ENCODE measurements around the gene GDF9. TPM values are rescaled to one million over a fixed set of nuclear protein-coding genes. Genes with fewer than 3 reads are reported as not detected.

The GDF9 gene
- total RNA-seq (2022; extraction: Qiagen RNA extraction), result 0.19 to 0.31 TPM (median 0.25 TPM) in 5 replicates

DNA sequence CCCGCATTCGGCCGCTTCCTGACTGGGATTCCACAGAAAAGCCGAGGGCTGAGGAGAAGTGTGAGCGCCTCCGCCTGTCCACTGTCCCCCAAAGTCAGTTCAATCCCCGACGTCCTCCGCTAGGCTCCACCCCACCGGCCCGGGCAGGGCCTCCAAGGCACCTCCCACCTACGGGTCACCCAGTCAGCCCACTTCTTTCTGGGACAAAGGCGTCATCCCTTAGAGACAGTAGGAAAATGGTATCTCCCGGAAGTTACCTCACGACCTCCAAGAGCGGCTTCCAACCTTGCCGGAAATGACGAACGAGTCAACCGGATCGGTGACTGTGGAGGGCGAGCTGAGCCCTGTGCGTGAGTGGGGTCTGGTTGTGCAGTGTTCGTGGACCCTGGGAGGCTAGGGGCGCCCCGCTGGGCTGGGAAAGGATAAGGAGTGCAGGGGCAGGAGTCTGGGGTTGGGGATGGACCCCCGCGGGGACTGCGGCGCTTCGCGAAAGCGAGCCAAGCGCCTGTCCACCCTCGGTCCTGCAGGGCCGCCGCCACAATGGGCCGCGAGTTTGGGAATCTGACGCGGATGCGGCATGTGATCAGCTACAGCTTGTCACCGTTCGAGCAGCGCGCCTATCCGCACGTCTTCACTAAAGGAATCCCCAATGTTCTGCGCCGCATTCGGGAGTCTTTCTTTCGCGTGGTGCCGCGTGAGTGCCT, at the start of gene GDF9, which contains the start of gene UQCRQ:
Gene GDF9, minus strand, starts transcription at position 128 of the 704 bp plus-strand sequence. CDS start 1,936 bp downstream, outside the sequence.
Gene UQCRQ, plus strand, starts transcription at position 301 of the 704 bp plus-strand sequence. Its CDS starts 240 bp downstream, at position 541.

DNA sequence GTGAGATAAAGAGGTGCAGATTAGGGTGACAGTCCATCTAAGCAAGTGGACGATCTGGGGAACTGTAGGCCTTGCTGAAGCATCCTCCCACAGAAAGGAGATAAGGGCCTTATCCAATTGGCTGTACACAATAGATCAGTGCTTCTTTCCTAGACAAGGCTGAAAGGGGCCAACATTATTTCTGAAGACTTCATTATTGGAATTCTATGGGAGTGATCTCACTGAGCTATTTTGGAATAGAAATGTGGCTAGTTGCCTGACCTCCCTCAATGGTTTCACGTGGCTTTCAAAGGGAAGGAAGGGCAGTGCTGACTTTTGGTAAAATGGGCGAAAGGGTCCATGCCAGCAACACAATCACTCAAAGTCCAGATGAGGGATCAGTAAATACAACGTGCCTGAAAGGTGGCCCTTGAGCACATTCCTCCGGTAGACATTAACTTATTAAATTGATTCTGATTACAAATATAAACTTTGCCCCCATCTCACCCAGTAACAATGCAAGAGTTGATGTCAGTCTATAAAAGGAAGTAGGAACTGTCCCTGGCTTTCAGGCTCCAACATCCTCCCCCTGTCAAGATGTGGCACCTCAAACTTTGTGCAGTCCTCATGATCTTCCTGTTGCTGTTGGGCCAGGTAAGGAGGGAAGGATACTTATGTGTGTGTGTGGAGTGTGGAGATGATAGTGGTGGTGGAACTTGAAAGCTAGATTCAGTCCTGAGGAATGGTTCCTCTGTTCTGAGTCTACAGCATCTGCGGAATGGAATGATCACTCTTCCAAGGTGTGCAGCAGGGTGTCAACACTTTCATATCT, 7.1 kb upstream of the GDF9 start, which contains the start of gene LEAP2:
Gene LEAP2, plus strand, starts transcription at position 550 of the 811 bp plus-strand sequence. Its CDS starts 27 bp downstream, at position 577.

DNA sequence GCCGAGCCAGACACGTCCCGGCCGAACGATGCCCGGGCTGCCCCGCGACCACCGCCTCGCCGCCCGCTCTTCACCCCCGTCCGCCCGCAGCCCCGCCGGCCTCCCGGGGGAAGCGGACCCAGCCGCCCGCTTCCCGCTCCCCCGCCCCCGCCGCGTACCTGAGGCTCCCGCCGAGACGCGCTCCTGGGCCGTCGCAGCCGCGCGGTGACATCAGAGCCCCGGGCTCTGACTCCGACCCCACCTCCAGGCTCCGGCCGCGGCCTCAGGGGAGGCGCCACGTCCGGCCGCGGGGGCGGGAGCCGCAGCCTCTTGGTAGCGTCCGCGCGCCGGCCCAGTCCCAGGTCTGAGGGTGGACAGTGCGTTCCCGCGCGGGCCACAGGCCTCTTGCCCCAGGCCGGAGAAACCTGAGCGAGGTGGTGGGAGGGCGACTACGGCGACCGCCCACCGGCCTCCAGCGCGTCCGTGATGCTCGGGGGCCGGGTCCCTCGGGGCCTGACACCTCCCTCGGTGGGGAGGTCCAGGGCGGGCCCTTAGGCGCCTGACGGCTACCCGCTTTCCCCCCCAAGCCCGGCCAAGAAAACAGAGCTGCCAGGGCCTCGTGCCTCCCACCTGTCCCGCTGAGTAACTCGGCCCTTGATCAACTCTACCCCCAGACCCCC, 35.7 kb downstream of the GDF9 start, which contains the start of gene SHROOM1:
Gene SHROOM1, minus strand, starts transcription at position 212 of the 659 bp plus-strand sequence. CDS start 4,507 bp downstream, outside the sequence.

DNA sequence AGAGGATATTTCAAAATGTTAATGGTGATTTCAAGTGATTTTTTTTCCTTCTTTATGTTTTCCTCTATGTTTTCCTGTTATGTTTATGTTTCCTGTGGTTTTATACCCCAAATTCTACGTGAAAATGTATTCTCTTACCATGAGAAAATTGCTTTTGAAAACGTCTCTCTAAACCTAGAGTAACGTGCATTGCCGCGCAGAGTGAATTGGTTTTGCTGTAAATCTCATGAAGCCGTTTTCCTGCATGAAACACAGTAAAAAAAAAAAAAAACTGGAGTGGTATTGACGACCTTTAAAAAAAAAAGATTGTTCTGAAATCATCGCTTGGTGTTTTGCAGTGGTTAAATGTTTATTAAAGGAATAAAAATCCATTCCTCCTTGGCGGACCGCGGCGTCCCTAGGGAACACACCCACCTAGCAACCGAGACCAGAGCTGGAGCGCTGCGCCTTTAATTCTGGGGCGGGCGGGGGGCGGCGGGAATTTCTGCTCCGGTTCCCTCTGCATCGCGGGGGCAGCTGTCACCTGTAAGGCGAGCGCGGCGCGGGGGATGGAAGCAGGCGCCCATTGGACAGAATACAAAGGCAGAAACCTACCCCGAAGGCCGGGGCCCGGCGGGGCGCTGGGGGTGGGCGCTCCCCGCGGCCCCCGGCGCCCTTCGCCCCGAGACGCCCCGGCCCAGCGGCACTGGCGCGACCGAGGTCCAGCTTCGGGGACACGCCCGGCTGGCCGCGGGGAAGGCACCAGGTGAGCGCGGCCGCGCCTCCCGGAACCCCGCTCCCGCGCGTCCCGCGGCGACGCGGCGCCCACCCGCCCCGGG, 53.3 kb downstream of the GDF9 start, which contains the start of gene SOWAHA:
Gene SOWAHA, plus strand, starts transcription at position 522 of the 818 bp plus-strand sequence. CDS start 320 bp downstream, outside the sequence.

Other genes starting within 250 kb of the GDF9 start
- 0.08 to 0.10 TPM in 2 of 5 replicates, not detected in the others for gene IL13, start 208.3 kb downstream of the GDF9 start, total RNA-seq (2022; extraction: Qiagen RNA extraction)
- gene IL4, start 192.5 kb downstream of the GDF9 start, total RNA-seq (2022; extraction: Qiagen RNA extraction), result not detected in 5 replicates
- 5.9 to 10.5 TPM (median 8.2 TPM) in 5 replicates for gene KIF3A, start 128.9 kb downstream of the GDF9 start, total RNA-seq (2022; extraction: Qiagen RNA extraction)
- gene CCNI2, start 119.0 kb downstream of the GDF9 start, total RNA-seq (2022; extraction: Qiagen RNA extraction), result 0.07 to 0.26 TPM (median 0.10 TPM) in 4 of 5 replicates, not detected in the other
- gene SEPTIN8, start 89.2 kb downstream of the GDF9 start, total RNA-seq (2022; extraction: Qiagen RNA extraction), result 17.8 to 21.9 TPM (median 19.3 TPM) in 5 replicates
- 0.08 to 0.16 TPM (median 0.10 TPM) in 5 replicates for gene SOWAHA, start 53.2 kb downstream of the GDF9 start, total RNA-seq (2022; extraction: Qiagen RNA extraction)
- 7.2 to 10.4 TPM (median 10.0 TPM) in 5 replicates for gene SHROOM1, start 35.8 kb downstream of the GDF9 start, total RNA-seq (2022; extraction: Qiagen RNA extraction)
- gene UQCRQ, start 173 bp upstream of the GDF9 start, total RNA-seq (2022; extraction: Qiagen RNA extraction), result 340 to 546 TPM (median 496 TPM) in 5 replicates
- 0.43 to 1.2 TPM (median 0.65 TPM) in 5 replicates for gene LEAP2, start 7.2 kb upstream of the GDF9 start, total RNA-seq (2022; extraction: Qiagen RNA extraction)
- 18.9 to 27.3 TPM (median 24.8 TPM) in 5 replicates for gene AFF4, start 97.2 kb upstream of the GDF9 start, total RNA-seq (2022; extraction: Qiagen RNA extraction)
- 25.5 to 31.8 TPM (median 27.0 TPM) in 5 replicates for gene ZCCHC10, start 160.1 kb upstream of the GDF9 start, total RNA-seq (2022; extraction: Qiagen RNA extraction)
- gene HSPA4, start 185.5 kb upstream of the GDF9 start, total RNA-seq (2022; extraction: Qiagen RNA extraction), result 139 to 165 TPM (median 164 TPM) in 5 replicates

Data from A549 treated with AZD2906 at 1 μM for 4 hours (cell line).